Measurements from ENCODE around the gene GRAPL.
"Not testable (repeated sequence)": the region's sequence is repeated elsewhere in the genome, so short reads cannot be mapped to it uniquely, and the experiment has no call there.

GRAPL gene

GRCh38 chr17:19136138-19136537 is 8.7 kb downstream of the GRAPL start:
- DNase-seq (ENCODE audit: extremely low read depth in 1 of 2, low read depth in 1 of 2): not testable (repeated sequence)

GRCh38 chr17:19136605-19137004 is 9.2 kb downstream of the GRAPL start:
- not testable (repeated sequence) for DNase-seq (ENCODE audit: extremely low read depth in 1 of 2, low read depth in 1 of 2)

GRCh38 chr17:19137959-19138358 is 10.6 kb downstream of the GRAPL start:
- DNase-seq (ENCODE audit: extremely low read depth in 1 of 2, low read depth in 1 of 2): not testable (repeated sequence)

GRCh38 chr17:19141366-19142155 is 14.2 kb downstream of the GRAPL start:
- not testable (repeated sequence) for DNase-seq (ENCODE audit: extremely low read depth in 1 of 2, low read depth in 1 of 2)

- DNase-seq (ENCODE audit: extremely low read depth in 1 of 2, low read depth in 1 of 2): peak in 1 of 2 donors; percentile 0
These were observed 15.0 kb downstream of the GRAPL start for GRCh38 chr17:19142419-19142818.

- DNase-seq (ENCODE audit: extremely low read depth in 1 of 2, low read depth in 1 of 2): not testable (repeated sequence)
These were observed 15.8 kb downstream of the GRAPL start for GRCh38 chr17:19143097-19143777.

- DNase-seq (ENCODE audit: extremely low read depth in 1 of 2, low read depth in 1 of 2): peak in 1 of 2 donors; percentile 0
These were observed 17.0 kb downstream of the GRAPL start for GRCh38 chr17:19144373-19144772.

GRCh38 chr17:19145471-19145870 is 18.1 kb downstream of the GRAPL start:
- not testable (repeated sequence) for DNase-seq (ENCODE audit: extremely low read depth in 1 of 2, low read depth in 1 of 2)

GRCh38 chr17:19150678-19151615 is 23.6 kb downstream of the GRAPL start:
- not testable (repeated sequence) for DNase-seq (ENCODE audit: extremely low read depth in 1 of 2, low read depth in 1 of 2)

GRCh38 chr17:19157628-19158027 is 30.2 kb downstream of the GRAPL start:
- DNase-seq (ENCODE audit: extremely low read depth in 1 of 2, low read depth in 1 of 2): not testable (repeated sequence)

GRCh38 chr17:19158478-19158877 is 31.1 kb downstream of the GRAPL start:
- DNase-seq (ENCODE audit: extremely low read depth in 1 of 2, low read depth in 1 of 2): not testable (repeated sequence)

GRCh38 chr17:19158938-19159337 is 31.5 kb downstream of the GRAPL start:
- not testable (repeated sequence) for DNase-seq (ENCODE audit: extremely low read depth in 1 of 2, low read depth in 1 of 2)

- DNase-seq (ENCODE audit: extremely low read depth in 1 of 2, low read depth in 1 of 2): not testable (repeated sequence)
These were observed 34.1 kb downstream of the GRAPL start for GRCh38 chr17:19161308-19162107.

GRCh38 chr17:19162384-19163216 is 35.2 kb downstream of the GRAPL start:
- DNase-seq (ENCODE audit: extremely low read depth in 1 of 2, low read depth in 1 of 2): not testable (repeated sequence)

GRCh38 chr17:19174422-19174821 is 47.0 kb downstream of the GRAPL start:
- not testable (repeated sequence) for DNase-seq (ENCODE audit: extremely low read depth in 1 of 2, low read depth in 1 of 2)

- not testable (repeated sequence) for DNase-seq (ENCODE audit: extremely low read depth in 1 of 2, low read depth in 1 of 2)
These were observed 48.0 kb downstream of the GRAPL start for GRCh38 chr17:19175410-19175809.

- DNase-seq (ENCODE audit: extremely low read depth in 1 of 2, low read depth in 1 of 2): not testable (repeated sequence)
These were observed 53.9 kb downstream of the GRAPL start for GRCh38 chr17:19181040-19181875.

Measured in activated CD8-positive, alpha-beta memory T cell treated with anti-CD3 and anti-CD28 coated beads for 1 hour (primary cell).